GM23338 (cell line): Measurements from ENCODE around the gene CDH4. TPM values are rescaled to one million over a fixed set of nuclear protein-coding genes. Genes with fewer than 3 reads are reported as not detected.

Experiments used
- ATAC-seq: fragments of 200-7000 bp; cut with Tn5 transposase; 3 replicates; pipeline ENCODE4 v1.9.1; 2020
- DNase-seq: peaks from one replicate; pipeline ENCODE4 v3.0.0-alpha.2; 2015; ENCODE audit warnings: low spot score
- H2AFZ ChIP-seq: fragments of 200-600 bp; sonication (generic); 2 replicates; pipeline ENCODE4 v1.8.0; 2016; ENCODE audit warnings: antibody characterized with exemption, mild to moderate bottlenecking, moderate library complexity
- H3F3A ChIP-seq: fragments of 200-600 bp; sonication (generic); replicated peaks from 2 replicates; pipeline ENCODE4 v1.8.0; 2017; ENCODE audit warnings: antibody characterized with exemption, mixed run types, low read depth
- H3K27ac ChIP-seq: fragments of 200-600 bp; sonication (generic); 2 replicates; pipeline ENCODE4 v1.6.1; 2016; ENCODE audit warnings: low read depth
- H3K27me3 ChIP-seq: fragments of 200-600 bp; sonication (generic); 2 replicates; pipeline ENCODE4 v1.8.0; 2016; ENCODE audit warnings: mild to moderate bottlenecking, mixed run types, moderate library complexity; ENCODE audit not compliant: insufficient read depth
- H3K36me3 ChIP-seq: fragments of 200-600 bp; sonication (generic); 2 replicates; pipeline ENCODE4 v1.8.0; 2016; ENCODE audit warnings: mild to moderate bottlenecking; ENCODE audit not compliant: insufficient read depth
- H3K4me1 ChIP-seq: fragments of 200-600 bp; sonication (generic); 2 replicates; pipeline ENCODE4 v1.8.0; 2016; ENCODE audit warnings: mild to moderate bottlenecking, moderate library complexity; ENCODE audit not compliant: insufficient read depth
- H3K4me2 ChIP-seq: fragments of 200-600 bp; sonication (generic); 2 replicates; pipeline ENCODE4 v1.7.1; 2017; ENCODE audit warnings: mixed run types
- H3K4me3 ChIP-seq: fragments of 200-600 bp; sonication (generic); 2 replicates; pipeline ENCODE4 v1.6.1; 2016; ENCODE audit warnings: mixed run types
- H3K79me2 ChIP-seq: fragments of 200-600 bp; sonication (generic); replicated peaks from 2 replicates; pipeline ENCODE4 v1.8.0; 2017; ENCODE audit warnings: mild to moderate bottlenecking; ENCODE audit not compliant: insufficient read depth
- H3K9me2 ChIP-seq: fragments of 200-600 bp; sonication (generic); 2 replicates; pipeline ENCODE4 v1.8.0; 2017; ENCODE audit not compliant: insufficient read depth
- H4K20me1 ChIP-seq: fragments of 200-600 bp; sonication (generic); replicated peaks from 2 replicates; pipeline ENCODE4 v1.8.0; 2017; ENCODE audit warnings: mild to moderate bottlenecking; ENCODE audit not compliant: insufficient read depth
- H3K27ac Mint-ChIP-seq: 2 replicates; pipeline ENCODE4 v1.8.0; 2020; ENCODE audit warnings: inconsistent platforms, mild to moderate bottlenecking, moderate library complexity, mixed read lengths
- H3K27me3 Mint-ChIP-seq: 3 replicates; pipeline ENCODE4 v1.8.0; 2022; ENCODE audit warnings: low read depth, mild to moderate bottlenecking, moderate library complexity, mixed read lengths, inconsistent platforms; ENCODE audit not compliant: insufficient read depth, poor library complexity
- H3K36me3 Mint-ChIP-seq: 3 replicates; pipeline ENCODE4 v1.8.0; 2021; ENCODE audit warnings: low read depth, mild to moderate bottlenecking, inconsistent platforms, moderate library complexity, mixed read lengths
- H3K4me1 Mint-ChIP-seq: 3 replicates; pipeline ENCODE4 v1.8.0; 2020; ENCODE audit warnings: mild to moderate bottlenecking, inconsistent platforms, mixed read lengths
- H3K4me3 Mint-ChIP-seq: 3 replicates; pipeline ENCODE4 v1.8.0; 2021; ENCODE audit warnings: moderate library complexity, mild to moderate bottlenecking, inconsistent platforms, mixed read lengths
- H3K9me3 Mint-ChIP-seq: 3 replicates; pipeline ENCODE4 v1.8.0; 2020; ENCODE audit warnings: moderate library complexity, mild to moderate bottlenecking, inconsistent platforms, mixed read lengths
- CREB1 ChIP-seq: fragments of 250-450 bp; sonication (Bioruptor Pico); IDR thresholded peaks from 2 replicates; pipeline ENCODE4 v1.5.0; 2020; ENCODE audit warnings: low read depth, mild to moderate bottlenecking, moderate library complexity
- EZH2phosphoT487 ChIP-seq: fragments of 200-600 bp; sonication (generic); IDR thresholded peaks from one replicate; pipeline ENCODE4 v1.8.1; 2018; ENCODE audit warnings: antibody characterized with exemption; ENCODE audit not compliant: unreplicated experiment
- NANOG ChIP-seq: IDR thresholded peaks from 2 replicates; pipeline ENCODE4 v1.6.1; 2016; ENCODE audit warnings: antibody characterized with exemption, borderline replicate concordance
- ZNF331 ChIP-seq: fragments of 250-450 bp; sonication (Bioruptor Pico); IDR thresholded peaks from 2 replicates; pipeline ENCODE4 v1.5.0; 2020; ENCODE audit warnings: low read depth, mild to moderate bottlenecking, moderate library complexity
- polyA plus RNA-seq: library from polyadenylated mRNA; unstranded; fragments of >200 nt; fragmentation: Nextera tagmentation; extraction: Ambion mirVana; gene quantifications from 2 replicates; pipeline ENCODE4 v1.2.1, GENCODE V29; 2016
- total RNA-seq: library from RNA; depleted of rRNA; stranded (reverse); fragments of >200 nt; shearing (Covaris generic); gene quantifications from 2 replicates; pipeline ENCODE4 v1.2.3, GENCODE V29; 2014
- TF ChIP-seq, protein P1 (sequence below): IDR thresholded peaks from one replicate; pipeline ENCODE4 v1.6.1; 2018; ENCODE audit warnings: antibody characterized with exemption; ENCODE audit not compliant: unreplicated experiment
- TF ChIP-seq, protein P2 (sequence below): fragments of 250-450 bp; sonication (Bioruptor Pico); IDR thresholded peaks from 2 replicates; pipeline ENCODE4 v1.5.0; 2020; ENCODE audit warnings: mild to moderate bottlenecking, moderate library complexity

CDH4 gene
- total and polyA plus RNA-seq, 2 experiments from 2014 or later, result 1.2 to 4.2 TPM

DNA sequence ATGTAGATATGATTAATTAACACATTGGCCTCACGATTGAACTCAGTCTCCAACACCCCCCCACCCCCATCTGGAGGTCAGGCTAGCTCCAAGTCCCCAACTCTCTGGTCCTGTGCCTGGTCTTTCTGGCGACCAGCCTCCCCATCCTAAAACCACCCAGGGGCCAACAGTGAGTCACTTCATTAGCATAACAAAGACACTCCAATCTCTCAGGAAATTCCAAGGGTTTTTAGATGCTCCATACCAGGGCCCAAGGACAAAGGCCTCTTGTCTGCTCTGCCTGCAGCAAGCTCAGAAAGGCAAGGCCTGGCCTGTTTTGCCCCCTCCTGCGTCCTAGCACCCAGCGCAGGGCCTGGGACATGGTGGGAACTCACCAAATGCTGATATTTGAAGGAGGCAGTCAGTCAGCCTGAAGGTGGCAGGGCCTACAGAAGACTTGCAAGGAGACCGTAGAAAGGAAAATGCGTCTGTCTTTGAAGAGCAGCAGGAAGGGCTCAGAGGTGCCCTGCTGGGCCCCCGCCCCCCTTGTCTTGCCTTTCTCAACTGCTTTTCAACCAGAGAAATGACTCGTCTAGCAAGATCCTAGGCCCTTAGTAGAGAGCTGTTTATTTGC lies 184.7 kb downstream of the CDH4 start:
- Mint-ChIP-seq H3K9me3 (peaks cover 18% of the 10 kb centered on the region; the same call in 2 of the 3 replicates), H3K4me1 (peaks cover 68% of the 10 kb centered on the region), H3K4me3 (peak overlapping the region; percentile 35), H3K27ac (peak overlapping the region; percentile 99), H3K27me3 (peaks cover 19% of the 10 kb centered on the region), H3K36me3 (peaks cover 18% of the 10 kb centered on the region; the same call in 2 of the 3 replicates)
- Histone ChIP-seq H3K27me3 (no peaks in the 10 kb centered on the region), H4K20me1 (no peaks in the 10 kb centered on the region), H3K79me2 (no peaks in the 10 kb centered on the region), H3K27ac (peak overlapping the region; percentile 100), H3F3A (peaks cover 16% of the 10 kb centered on the region; the same call in 1 of the 2 replicates), H3K4me2 (peak overlapping the region; percentile 60), H2AFZ (no peak overlapping the region), H3K4me3 (peak overlapping the region; percentile 28), H3K36me3 (no peaks in the 10 kb centered on the region), H3K9me2 (peaks cover 5% of the 10 kb centered on the region; the same call in 1 of the 2 replicates), H3K4me1 (peaks cover 47% of the 10 kb centered on the region)
- peak; percentile 99 for DNase-seq
- TF ChIP-seq CREB1 (CRISPR knock-in tag), result peak; percentile 67; the same call in 1 of the 2 replicates
- TF ChIP-seq EZH2phosphoT487, result no peak
- TF ChIP-seq, protein P1, sequence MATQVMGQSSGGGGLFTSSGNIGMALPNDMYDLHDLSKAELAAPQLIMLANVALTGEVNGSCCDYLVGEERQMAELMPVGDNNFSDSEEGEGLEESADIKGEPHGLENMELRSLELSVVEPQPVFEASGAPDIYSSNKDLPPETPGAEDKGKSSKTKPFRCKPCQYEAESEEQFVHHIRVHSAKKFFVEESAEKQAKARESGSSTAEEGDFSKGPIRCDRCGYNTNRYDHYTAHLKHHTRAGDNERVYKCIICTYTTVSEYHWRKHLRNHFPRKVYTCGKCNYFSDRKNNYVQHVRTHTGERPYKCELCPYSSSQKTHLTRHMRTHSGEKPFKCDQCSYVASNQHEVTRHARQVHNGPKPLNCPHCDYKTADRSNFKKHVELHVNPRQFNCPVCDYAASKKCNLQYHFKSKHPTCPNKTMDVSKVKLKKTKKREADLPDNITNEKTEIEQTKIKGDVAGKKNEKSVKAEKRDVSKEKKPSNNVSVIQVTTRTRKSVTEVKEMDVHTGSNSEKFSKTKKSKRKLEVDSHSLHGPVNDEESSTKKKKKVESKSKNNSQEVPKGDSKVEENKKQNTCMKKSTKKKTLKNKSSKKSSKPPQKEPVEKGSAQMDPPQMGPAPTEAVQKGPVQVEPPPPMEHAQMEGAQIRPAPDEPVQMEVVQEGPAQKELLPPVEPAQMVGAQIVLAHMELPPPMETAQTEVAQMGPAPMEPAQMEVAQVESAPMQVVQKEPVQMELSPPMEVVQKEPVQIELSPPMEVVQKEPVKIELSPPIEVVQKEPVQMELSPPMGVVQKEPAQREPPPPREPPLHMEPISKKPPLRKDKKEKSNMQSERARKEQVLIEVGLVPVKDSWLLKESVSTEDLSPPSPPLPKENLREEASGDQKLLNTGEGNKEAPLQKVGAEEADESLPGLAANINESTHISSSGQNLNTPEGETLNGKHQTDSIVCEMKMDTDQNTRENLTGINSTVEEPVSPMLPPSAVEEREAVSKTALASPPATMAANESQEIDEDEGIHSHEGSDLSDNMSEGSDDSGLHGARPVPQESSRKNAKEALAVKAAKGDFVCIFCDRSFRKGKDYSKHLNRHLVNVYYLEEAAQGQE, result peak; percentile 34
- TF ChIP-seq ZNF331 (CRISPR knock-in tag), result no peak
- TF ChIP-seq, protein P2, sequence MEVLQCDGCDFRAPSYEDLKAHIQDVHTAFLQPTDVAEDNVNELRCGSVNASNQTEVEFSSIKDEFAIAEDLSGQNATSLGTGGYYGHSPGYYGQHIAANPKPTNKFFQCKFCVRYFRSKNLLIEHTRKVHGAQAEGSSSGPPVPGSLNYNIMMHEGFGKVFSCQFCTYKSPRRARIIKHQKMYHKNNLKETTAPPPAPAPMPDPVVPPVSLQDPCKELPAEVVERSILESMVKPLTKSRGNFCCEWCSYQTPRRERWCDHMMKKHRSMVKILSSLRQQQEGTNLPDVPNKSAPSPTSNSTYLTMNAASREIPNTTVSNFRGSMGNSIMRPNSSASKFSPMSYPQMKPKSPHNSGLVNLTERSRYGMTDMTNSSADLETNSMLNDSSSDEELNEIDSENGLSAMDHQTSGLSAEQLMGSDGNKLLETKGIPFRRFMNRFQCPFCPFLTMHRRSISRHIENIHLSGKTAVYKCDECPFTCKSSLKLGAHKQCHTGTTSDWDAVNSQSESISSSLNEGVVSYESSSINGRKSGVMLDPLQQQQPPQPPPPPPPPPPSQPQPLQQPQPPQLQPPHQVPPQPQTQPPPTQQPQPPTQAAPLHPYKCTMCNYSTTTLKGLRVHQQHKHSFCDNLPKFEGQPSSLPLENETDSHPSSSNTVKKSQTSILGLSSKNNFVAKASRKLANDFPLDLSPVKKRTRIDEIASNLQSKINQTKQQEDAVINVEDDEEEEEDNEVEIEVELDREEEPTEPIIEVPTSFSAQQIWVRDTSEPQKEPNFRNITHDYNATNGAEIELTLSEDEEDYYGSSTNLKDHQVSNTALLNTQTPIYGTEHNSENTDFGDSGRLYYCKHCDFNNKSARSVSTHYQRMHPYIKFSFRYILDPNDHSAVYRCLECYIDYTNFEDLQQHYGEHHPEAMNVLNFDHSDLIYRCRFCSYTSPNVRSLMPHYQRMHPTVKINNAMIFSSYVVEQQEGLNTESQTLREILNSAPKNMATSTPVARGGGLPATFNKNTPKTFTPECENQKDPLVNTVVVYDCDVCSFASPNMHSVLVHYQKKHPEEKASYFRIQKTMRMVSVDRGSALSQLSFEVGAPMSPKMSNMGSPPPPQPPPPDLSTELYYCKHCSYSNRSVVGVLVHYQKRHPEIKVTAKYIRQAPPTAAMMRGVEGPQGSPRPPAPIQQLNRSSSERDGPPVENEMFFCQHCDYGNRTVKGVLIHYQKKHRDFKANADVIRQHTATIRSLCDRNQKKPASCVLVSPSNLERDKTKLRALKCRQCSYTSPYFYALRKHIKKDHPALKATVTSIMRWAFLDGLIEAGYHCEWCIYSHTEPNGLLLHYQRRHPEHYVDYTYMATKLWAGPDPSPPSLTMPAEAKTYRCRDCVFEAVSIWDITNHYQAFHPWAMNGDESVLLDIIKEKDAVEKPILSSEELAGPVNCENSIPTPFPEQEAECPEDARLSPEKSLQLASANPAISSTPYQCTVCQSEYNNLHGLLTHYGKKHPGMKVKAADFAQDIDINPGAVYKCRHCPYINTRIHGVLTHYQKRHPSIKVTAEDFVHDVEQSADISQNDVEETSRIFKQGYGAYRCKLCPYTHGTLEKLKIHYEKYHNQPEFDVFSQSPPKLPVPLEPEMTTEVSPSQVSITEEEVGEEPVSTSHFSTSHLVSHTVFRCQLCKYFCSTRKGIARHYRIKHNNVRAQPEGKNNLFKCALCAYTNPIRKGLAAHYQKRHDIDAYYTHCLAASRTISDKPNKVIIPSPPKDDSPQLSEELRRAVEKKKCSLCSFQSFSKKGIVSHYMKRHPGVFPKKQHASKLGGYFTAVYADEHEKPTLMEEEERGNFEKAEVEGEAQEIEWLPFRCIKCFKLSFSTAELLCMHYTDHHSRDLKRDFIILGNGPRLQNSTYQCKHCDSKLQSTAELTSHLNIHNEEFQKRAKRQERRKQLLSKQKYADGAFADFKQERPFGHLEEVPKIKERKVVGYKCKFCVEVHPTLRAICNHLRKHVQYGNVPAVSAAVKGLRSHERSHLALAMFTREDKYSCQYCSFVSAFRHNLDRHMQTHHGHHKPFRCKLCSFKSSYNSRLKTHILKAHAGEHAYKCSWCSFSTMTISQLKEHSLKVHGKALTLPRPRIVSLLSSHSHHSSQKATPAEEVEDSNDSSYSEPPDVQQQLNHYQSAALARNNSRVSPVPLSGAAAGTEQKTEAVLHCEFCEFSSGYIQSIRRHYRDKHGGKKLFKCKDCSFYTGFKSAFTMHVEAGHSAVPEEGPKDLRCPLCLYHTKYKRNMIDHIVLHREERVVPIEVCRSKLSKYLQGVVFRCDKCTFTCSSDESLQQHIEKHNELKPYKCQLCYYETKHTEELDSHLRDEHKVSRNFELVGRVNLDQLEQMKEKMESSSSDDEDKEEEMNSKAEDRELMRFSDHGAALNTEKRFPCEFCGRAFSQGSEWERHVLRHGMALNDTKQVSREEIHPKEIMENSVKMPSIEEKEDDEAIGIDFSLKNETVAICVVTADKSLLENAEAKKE (CRISPR knock-in tag), result peak; percentile 85; the same call in 1 of the 2 replicates
- TF ChIP-seq NANOG, result peak; percentile 91; the same call in 1 of the 2 replicates
- peak; percentile 89 for ATAC-seq
